Measurements from ENCODE around the gene ETV6. TPM values are rescaled to one million over a fixed set of nuclear protein-coding genes. Genes with fewer than 3 reads are reported as not detected.

The ETV6 gene
- total RNA-seq, 1 experiment from 2014 or later = 89.1 TPM

- no peaks in the 10 kb centered on the region for H3K9me3 Mint-ChIP-seq (ENCODE audit: low read depth, unreplicated experiment)
- H3K27ac Mint-ChIP-seq (ENCODE audit: unreplicated experiment) = no peak overlapping the region
- no peaks in the 10 kb centered on the region for H3K27me3 Mint-ChIP-seq (ENCODE audit: unreplicated experiment)
- no TSS peak for BruUV-seq (replicated peaks)
- H3K4me3 Mint-ChIP-seq (ENCODE audit: low read depth, unreplicated experiment) = no peak overlapping the region
- CTCF ChIA-PET = no interaction called here
- no peak for TF ChIP-seq CTCF (IDR thresholded peaks at IDR 0.05; ENCODE audit: unreplicated experiment)
- intact Hi-C loops (cut with micrococcal nuclease; ENCODE audit: unreplicated experiment) = no loop called here
- H3K36me3 Mint-ChIP-seq (ENCODE audit: insufficient read depth, unreplicated experiment) = no peaks in the 10 kb centered on the region
- DNase-seq = no peak
- H3K4me1 Mint-ChIP-seq (ENCODE audit: low read depth, unreplicated experiment) = peaks cover 12% of the 10 kb centered on the region
Observed at GRCh38 chr12:11685316-11685715, 35.8 kb downstream of the ETV6 start.

- Mint-ChIP-seq H3K27ac (ENCODE audit: unreplicated experiment) (no peak overlapping the region), H3K4me1 (ENCODE audit: low read depth, unreplicated experiment) (peaks cover 12% of the 10 kb centered on the region), H3K36me3 (ENCODE audit: insufficient read depth, unreplicated experiment) (no peaks in the 10 kb centered on the region), H3K9me3 (ENCODE audit: low read depth, unreplicated experiment) (no peaks in the 10 kb centered on the region), H3K4me3 (ENCODE audit: low read depth, unreplicated experiment) (no peak overlapping the region), H3K27me3 (ENCODE audit: unreplicated experiment) (no peaks in the 10 kb centered on the region)
- CTCF ChIA-PET = no interaction called here
- no peak for TF ChIP-seq CTCF (IDR thresholded peaks at IDR 0.05; ENCODE audit: unreplicated experiment)
- no TSS peak for BruUV-seq (replicated peaks)
- intact Hi-C loops (cut with micrococcal nuclease; ENCODE audit: unreplicated experiment) = no loop called here
- DNase-seq = no peak
Observed at GRCh38 chr12:11685716-11686115, 36.2 kb downstream of the ETV6 start.

GRCh38 chr12:11686120-11686519 is 36.6 kb downstream of the ETV6 start:
- no peak for TF ChIP-seq CTCF (IDR thresholded peaks at IDR 0.05; ENCODE audit: unreplicated experiment)
- no peak for DNase-seq
- H3K4me3 Mint-ChIP-seq (ENCODE audit: low read depth, unreplicated experiment) = no peak overlapping the region
- no peak overlapping the region for H3K27ac Mint-ChIP-seq (ENCODE audit: unreplicated experiment)
- peaks cover 12% of the 10 kb centered on the region for H3K4me1 Mint-ChIP-seq (ENCODE audit: low read depth, unreplicated experiment)
- CTCF ChIA-PET = interaction anchor here (0.8 kb wide), 1 partner anchor 805 kb away, joined by 5 read pairs; no protein-coding TSS in a partner anchor
- H3K9me3 Mint-ChIP-seq (ENCODE audit: low read depth, unreplicated experiment) = no peaks in the 10 kb centered on the region
- intact Hi-C loops (cut with micrococcal nuclease; ENCODE audit: unreplicated experiment) = no loop called here
- no peaks in the 10 kb centered on the region for H3K27me3 Mint-ChIP-seq (ENCODE audit: unreplicated experiment)
- no TSS peak for BruUV-seq (replicated peaks)
- no peaks in the 10 kb centered on the region for H3K36me3 Mint-ChIP-seq (ENCODE audit: insufficient read depth, unreplicated experiment)

GRCh38 chr12:11687528-11687927 is 38.1 kb downstream of the ETV6 start:
- Mint-ChIP-seq H3K4me3 (ENCODE audit: low read depth, unreplicated experiment) (no peak overlapping the region), H3K27ac (ENCODE audit: unreplicated experiment) (no peak overlapping the region), H3K36me3 (ENCODE audit: insufficient read depth, unreplicated experiment) (peaks cover 6% of the 10 kb centered on the region), H3K27me3 (ENCODE audit: unreplicated experiment) (no peaks in the 10 kb centered on the region), H3K4me1 (ENCODE audit: low read depth, unreplicated experiment) (peaks cover 12% of the 10 kb centered on the region), H3K9me3 (ENCODE audit: low read depth, unreplicated experiment) (no peaks in the 10 kb centered on the region)
- no TSS peak for BruUV-seq (replicated peaks)
- intact Hi-C loops (cut with micrococcal nuclease; ENCODE audit: unreplicated experiment) = no loop called here
- DNase-seq = no peak
- TF ChIP-seq CTCF (IDR thresholded peaks at IDR 0.05; ENCODE audit: unreplicated experiment) = no peak
- CTCF ChIA-PET = interaction anchor here (0.6 kb wide), 3 partner anchors 257 to 536 kb away, joined by 3 to 6 read pairs (median 4); no protein-coding TSS in a partner anchor

All from Calu3 (cell line).